Stimulated activated CD8-positive, alpha-beta memory T cell treated with anti-CD3 and anti-CD28 coated beads, Interleukin-7, amount 100 ng/mL, for 24 hours (primary cell): ENCODE measurements around the gene RNF151.
"Not testable (repeated sequence)": the region's sequence is repeated elsewhere in the genome, so short reads cannot be mapped to it uniquely, and the experiment has no call there.

Experiments used
- DNase-seq: peaks from one replicate; pipeline ENCODE4 v3.0.0-alpha.2; 2020; ENCODE audit warnings: low read depth

The RNF151 gene

GRCh38 chr16:1959269-1960039 is 7.2 kb upstream of the RNF151 start, which contains the start of gene NDUFB10:
TSS of gene NDUFB10 (plus strand) at chr16:1959538. CDS start at chr16:1959625, 87 bp downstream.
- peak; percentile 82 for DNase-seq

DNA sequence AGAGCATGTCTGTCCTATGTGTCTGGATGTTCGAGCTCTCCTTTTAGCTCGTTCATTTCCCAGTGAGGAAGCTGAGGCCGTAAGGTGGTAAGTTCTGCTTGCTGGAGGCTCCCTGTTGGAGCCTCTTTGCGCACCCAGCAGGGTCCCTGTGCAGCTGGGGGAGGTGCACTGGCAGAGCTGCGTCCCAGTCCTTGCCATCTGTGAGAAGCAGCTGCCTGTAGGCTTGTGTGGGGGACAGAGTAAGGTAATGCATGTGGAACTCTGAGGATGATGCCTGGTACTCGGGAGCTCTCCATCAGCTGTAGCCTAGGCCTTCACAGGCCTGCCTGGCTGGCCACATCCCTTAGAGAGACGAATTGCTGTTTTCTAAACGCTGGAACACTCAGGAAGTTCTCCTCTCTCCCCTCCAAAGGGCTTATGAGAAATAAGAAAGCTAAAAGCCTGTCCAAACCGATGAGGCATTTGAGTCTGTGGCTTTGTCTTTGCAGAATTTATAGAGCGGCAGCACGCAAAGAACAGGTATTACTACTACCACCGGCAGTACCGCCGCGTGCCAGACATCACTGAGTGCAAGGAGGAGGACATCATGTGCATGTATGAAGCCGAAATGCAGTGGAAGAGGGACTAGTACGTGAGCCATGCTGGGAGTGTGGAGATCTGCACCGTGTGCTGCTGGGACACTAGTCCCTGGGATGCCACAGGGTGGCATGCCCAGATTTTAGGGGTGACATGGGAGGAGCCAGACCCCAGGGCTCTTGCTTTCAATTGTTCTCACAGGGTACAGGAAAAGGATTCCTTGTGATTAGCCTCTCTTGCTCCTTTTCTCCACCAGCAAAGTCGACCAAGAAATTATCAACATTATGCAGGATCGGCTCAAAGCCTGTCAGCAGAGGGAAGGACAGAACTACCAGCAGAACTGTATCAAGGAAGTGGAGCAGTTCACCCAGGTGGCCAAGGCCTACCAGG is 5.7 kb upstream of the RNF151 start:
- DNase-seq = no peak

DNA sequence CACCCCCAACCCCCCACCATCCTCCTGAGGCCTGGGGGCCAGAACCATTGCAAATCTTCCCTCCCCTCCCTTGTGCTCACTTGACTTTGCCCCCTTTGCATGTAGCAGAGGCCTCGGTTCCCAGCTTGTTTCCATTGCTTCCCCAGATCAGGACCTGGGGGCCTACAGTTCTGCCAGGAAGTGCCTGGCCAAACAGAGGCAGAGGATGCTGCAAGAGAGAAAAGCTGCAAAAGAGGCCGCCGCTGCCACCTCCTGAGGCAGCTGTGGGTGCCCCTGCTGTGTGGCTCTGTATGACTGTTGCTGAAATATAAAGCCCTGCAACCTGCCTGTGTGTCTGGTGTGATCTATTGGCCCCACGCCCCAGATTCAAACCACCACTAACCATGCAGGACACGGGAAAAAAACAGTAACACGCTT is 5.0 kb upstream of the RNF151 start:
- no peak for DNase-seq

DNA sequence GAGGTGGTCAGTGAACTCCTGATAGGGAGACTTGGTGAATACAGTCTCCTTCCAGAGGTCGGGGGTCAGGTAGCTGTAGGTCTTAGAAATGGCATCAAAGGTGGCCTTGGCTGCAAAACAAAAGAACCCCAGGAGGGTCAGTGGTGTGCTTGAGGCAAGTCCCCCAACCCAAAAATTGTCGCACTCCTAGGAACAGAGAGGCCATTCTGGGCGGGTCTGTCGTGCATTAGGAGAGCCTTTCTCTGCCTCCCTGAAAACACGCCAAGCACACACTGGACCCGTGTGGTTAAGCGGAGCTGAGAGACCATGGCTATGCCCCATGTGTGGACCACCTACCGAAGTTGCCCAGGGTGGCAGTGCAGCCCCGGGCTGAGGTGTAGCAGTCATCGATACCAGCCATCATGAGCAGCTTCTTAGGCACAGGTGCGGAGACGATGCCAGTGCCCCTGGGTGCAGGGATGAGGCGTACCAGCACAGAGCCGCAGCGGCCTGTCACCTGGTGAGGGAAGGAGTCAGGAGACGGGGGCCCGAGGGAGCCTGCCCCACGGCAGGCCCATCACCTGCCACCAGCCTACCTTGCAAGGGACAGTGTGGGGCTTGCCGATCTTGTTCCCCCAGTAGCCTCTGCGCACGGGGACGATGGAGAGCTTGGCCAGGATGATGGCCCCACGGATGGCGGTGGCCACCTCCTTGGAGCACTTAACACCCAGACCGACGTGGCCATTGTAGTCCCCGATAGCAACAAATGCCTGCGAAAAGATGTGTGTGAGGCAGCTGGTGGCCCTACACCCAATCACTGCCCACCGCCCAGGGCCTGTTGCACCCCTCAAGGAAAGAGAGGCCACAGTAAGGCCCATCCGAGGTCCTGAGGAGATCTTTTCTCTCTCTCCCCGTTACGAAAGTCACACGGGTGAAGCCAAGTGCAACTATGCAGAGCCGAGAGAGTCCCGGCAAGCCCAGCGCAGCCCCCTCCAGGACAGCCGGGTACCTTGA is 4.2 kb upstream of the RNF151 start:
- DNase-seq = not testable (repeated sequence)

- DNase-seq = no peak
Measured at GRCh38 chr16:1963806-1964505, 2.7 kb upstream of the RNF151 start.

- DNase-seq = peak; percentile 90
Measured at GRCh38 chr16:1964506-1965395, 1.9 kb upstream of the RNF151 start, which contains the start of gene RPS2. TSS of gene RPS2 (minus strand) at chr16:1964826. CDS start at chr16:1964625, 201 bp downstream.

DNA sequence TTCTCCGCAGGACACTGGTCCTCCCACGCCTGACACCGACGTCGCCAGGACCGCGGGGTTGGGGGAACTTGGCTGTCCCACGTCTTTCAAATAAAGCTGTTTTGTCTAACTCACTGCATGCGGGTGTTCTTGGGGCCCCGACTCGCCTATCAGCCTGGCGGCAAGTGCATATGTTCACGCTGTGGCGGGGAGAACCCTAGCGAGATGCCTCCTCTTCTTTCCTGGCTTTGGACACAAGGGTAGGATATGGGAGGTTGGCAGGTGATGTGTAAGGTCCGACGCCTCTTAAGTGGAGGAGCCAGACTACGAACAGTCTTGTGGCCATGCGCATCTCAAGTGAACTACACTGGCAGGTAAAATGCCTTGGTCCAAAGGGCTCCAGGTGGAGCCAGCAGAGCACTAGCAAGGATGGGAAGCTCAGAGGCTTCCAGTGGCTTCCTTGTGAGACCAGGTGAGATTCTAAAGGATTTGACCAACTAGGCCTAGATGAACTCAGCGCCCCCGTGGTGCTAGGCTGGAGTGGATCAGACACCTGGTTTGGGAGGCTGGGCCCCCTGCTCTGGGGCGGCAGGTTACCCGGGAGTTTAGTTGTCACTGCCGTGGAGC is 1.2 kb upstream of the RNF151 start:
- DNase-seq = no peak

- DNase-seq = no peak
Measured at GRCh38 chr16:1968146-1968953, 1.7 kb downstream of the RNF151 start.

- DNase-seq = peak; percentile 92
Measured at GRCh38 chr16:1971796-1972489, 5.3 kb downstream of the RNF151 start, which contains the start of gene TBL3. TSS of gene TBL3 (plus strand) at chr16:1972053. CDS start at chr16:1972165, 112 bp downstream.

DNA sequence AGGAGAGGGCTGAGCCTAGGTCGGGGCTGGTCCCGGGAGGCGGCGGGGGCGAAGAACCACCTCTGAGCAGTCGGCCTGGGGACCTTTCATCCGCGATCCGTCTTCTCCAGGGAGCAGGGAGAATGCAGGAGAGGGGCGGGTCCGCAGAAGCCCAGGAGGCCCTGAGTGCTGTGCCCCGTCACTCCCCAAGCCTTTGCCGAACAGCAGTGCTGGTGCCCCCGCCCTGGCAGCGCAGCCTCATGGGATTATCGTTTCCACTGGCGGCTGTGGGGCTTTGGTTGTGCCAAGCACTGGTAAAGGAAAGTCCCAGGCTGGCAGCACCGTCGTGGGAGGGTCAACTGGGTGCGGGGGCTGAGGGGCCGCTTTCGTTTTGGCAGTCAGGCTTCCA is 5.8 kb downstream of the RNF151 start:
- DNase-seq = no peak

- no peak for DNase-seq
Measured at GRCh38 chr16:1973461-1974156, 7.0 kb downstream of the RNF151 start.

DNA sequence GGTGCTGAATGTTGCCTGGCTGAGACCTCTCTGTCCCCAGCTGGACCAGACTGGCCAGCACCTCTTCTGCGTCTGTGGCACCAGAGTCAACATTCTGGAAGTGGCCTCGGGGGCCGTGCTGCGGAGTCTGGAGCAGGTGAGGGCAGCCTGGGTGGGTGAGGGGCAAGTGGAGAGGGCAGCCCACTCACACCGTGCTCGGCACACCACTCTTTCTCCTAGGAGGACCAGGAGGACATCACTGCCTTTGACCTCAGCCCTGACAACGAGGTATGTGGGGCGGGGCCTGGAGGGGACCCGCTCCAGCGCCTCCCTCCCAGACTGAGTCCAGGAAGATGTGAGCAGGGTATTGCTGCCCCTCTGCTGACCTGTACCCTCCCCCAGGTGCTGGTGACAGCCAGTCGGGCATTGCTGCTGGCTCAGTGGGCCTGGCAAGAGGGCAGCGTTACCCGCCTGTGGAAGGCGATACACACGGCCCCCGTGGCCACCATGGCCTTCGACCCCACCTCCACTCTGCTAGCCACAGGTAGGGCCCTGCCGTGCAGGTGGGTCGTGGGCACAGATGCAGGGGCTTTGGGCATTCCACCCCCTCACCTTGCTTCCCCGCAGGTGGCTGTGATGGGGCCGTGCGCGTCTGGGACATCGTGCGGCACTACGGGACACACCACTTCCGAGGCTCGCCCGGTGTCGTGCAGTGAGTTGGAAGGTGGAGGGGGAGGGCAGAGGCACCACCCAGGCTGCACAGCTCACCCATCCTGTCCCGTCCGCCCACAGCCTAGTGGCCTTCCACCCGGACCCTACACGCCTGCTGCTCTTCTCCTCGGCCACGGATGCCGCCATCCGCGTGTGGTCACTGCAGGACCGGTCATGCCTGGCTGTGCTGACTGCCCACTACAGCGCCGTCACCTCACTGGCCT is 7.8 kb downstream of the RNF151 start:
- DNase-seq = no peak

- no peak for DNase-seq
Measured at GRCh38 chr16:1975432-1976215, 9.0 kb downstream of the RNF151 start.

GRCh38 chr16:1976216-1976520 is 9.5 kb downstream of the RNF151 start:
- DNase-seq = no peak
